Smooth muscle cell (in vitro differentiated cells): Measurements from ENCODE around the gene SMIM3. TPM values are rescaled to one million over a fixed set of nuclear protein-coding genes. Genes with fewer than 3 reads are reported as not detected.
A peak's percentile ranks its signal among the peaks of the same experiment; 100 is the strongest.

Experiments
- DNase-seq: peaks from one replicate; lab custom pipeline; 2025; ENCODE audit not compliant: unreplicated experiment; lab: John Stamatoyannopoulos, UW
- H2AFZ ChIP-seq: fragments of 200-600 bp; sonication (generic); 2 replicates; pipeline ENCODE4 v1.6.0; 2016; ENCODE audit warnings: antibody characterized with exemption, low read depth, mild to moderate bottlenecking
- H3F3A ChIP-seq: fragments of 200-600 bp; sonication (generic); 2 replicates; pipeline ENCODE4 v1.6.0; 2017; ENCODE audit warnings: antibody characterized with exemption, low read depth
- H3K27ac ChIP-seq: fragments of 200-600 bp; sonication (generic); 2 replicates; pipeline ENCODE4 v1.5.1; 2016; ENCODE audit warnings: low read depth, mild to moderate bottlenecking
- H3K27me3 ChIP-seq: fragments of 200-600 bp; sonication (generic); 2 replicates; pipeline ENCODE4 v1.6.1; 2016; ENCODE audit warnings: low read depth, mild to moderate bottlenecking
- H3K36me3 ChIP-seq: fragments of 200-600 bp; sonication (generic); 2 replicates; pipeline ENCODE4 v1.5.1; 2016; ENCODE audit warnings: low read depth
- H3K4me1 ChIP-seq: fragments of 200-600 bp; sonication (generic); 2 replicates; pipeline ENCODE4 v1.5.1; 2016; ENCODE audit warnings: low read depth
- H3K4me2 ChIP-seq: fragments of 200-600 bp; sonication (generic); 2 replicates; pipeline ENCODE4 v1.6.0; 2016; ENCODE audit warnings: mild to moderate bottlenecking
- H3K4me3 ChIP-seq: fragments of 200-600 bp; sonication (generic); 2 replicates; pipeline ENCODE4 v1.5.1; 2016; ENCODE audit warnings: mild to moderate bottlenecking
- H3K79me2 ChIP-seq: fragments of 200-600 bp; sonication (generic); 2 replicates; pipeline ENCODE4 v1.6.0; 2016; ENCODE audit warnings: low read depth, mild to moderate bottlenecking
- H3K9ac ChIP-seq: fragments of 200-600 bp; sonication (generic); 2 replicates; pipeline ENCODE4 v1.6.0; 2016; ENCODE audit warnings: low read depth
- H3K9me3 ChIP-seq: fragments of 200-600 bp; sonication (generic); replicated peaks from 2 replicates; pipeline ENCODE4 v1.5.1; 2016; ENCODE audit warnings: low read depth
- H4K20me1 ChIP-seq: fragments of 200-600 bp; sonication (generic); 2 replicates; pipeline ENCODE4 v1.6.0; 2016; ENCODE audit warnings: low read depth
- CTCF ChIP-seq: fragments of 200-600 bp; sonication (generic); IDR thresholded peaks from 2 replicates; pipeline ENCODE4 v1.5.1; 2017; ENCODE audit warnings: borderline replicate concordance, mild to moderate bottlenecking, antibody characterized with exemption; ENCODE audit not compliant: insufficient read depth, poor library complexity, severe bottlenecking
- WGBS: methylation state at CpG from one replicate; pipeline ENCODE4 v1.1.7; 2016; ENCODE audit warnings: low lambda C conversion rate; 5-methylcytosine and 5-hydroxymethylcytosine counted together
- polyA plus RNA-seq: library from polyadenylated mRNA; unstranded; fragments of >200 nt; fragmentation: Nextera tagmentation; extraction: Ambion mirVana; gene quantifications from 2 replicates; pipeline ENCODE4 v1.2.1, GENCODE V29; 2016
- total RNA-seq: library from RNA; depleted of rRNA; stranded (reverse); fragments of >200 nt; gene quantifications from 2 replicates; pipeline ENCODE4 v1.2.3, GENCODE V29; 2014

The SMIM3 gene
- total and polyA plus RNA-seq, 2 experiments from 2014 or later: 178 to 261 TPM

GRCh38 chr5:150780187-150780692 is 1.7 kb downstream of the SMIM3 start:
- peak overlapping the region; percentile 96 for H3K4me2 ChIP-seq
- no peaks in the 10 kb centered on the region for H3K27me3 ChIP-seq
- no peaks in the 10 kb centered on the region for H3K36me3 ChIP-seq
- peaks cover 57% of the 10 kb centered on the region for H3F3A ChIP-seq
- DNase-seq: no peak
- 18% methylated on average over 6 of the region's 6 CpGs for WGBS
- H4K20me1 ChIP-seq: peaks cover 6% of the 10 kb centered on the region
- peak overlapping the region; percentile 92 for H3K4me3 ChIP-seq
- no peak for TF ChIP-seq CTCF
- peak overlapping the region; percentile 94 for H3K9ac ChIP-seq
- peaks cover 40% of the 10 kb centered on the region for H3K4me1 ChIP-seq
- no peak overlapping the region for H2AFZ ChIP-seq
- H3K9me3 ChIP-seq: no peaks in the 10 kb centered on the region
- peaks cover 85% of the 10 kb centered on the region for H3K79me2 ChIP-seq
- peak overlapping the region; percentile 98 for H3K27ac ChIP-seq

- Histone ChIP-seq H3K4me2 (peak overlapping the region; percentile 96), H3F3A (peaks cover 60% of the 10 kb centered on the region), H3K36me3 (no peaks in the 10 kb centered on the region), H2AFZ (no peak overlapping the region), H4K20me1 (peaks cover 6% of the 10 kb centered on the region), H3K27me3 (no peaks in the 10 kb centered on the region), H3K79me2 (peaks cover 86% of the 10 kb centered on the region), H3K9me3 (no peaks in the 10 kb centered on the region), H3K4me1 (peaks cover 40% of the 10 kb centered on the region), H3K4me3 (peak overlapping the region; percentile 92), H3K9ac (peak overlapping the region; percentile 94), H3K27ac (peak overlapping the region; percentile 98)
- no peak for TF ChIP-seq CTCF
- no peak for DNase-seq
- WGBS: 23% methylated on average over 5 of the region's 5 CpGs
Observed at GRCh38 chr5:150780816-150781221, 2.3 kb downstream of the SMIM3 start.

GRCh38 chr5:150781706-150782614 is 3.4 kb downstream of the SMIM3 start:
- Histone ChIP-seq H2AFZ (no peak overlapping the region), H3F3A (peaks cover 67% of the 10 kb centered on the region), H3K9me3 (no peaks in the 10 kb centered on the region), H3K27me3 (no peaks in the 10 kb centered on the region), H3K4me1 (peaks cover 45% of the 10 kb centered on the region), H3K4me3 (peak overlapping the region; percentile 92), H3K36me3 (no peaks in the 10 kb centered on the region), H4K20me1 (peaks cover 6% of the 10 kb centered on the region), H3K79me2 (peaks cover 87% of the 10 kb centered on the region), H3K27ac (peak overlapping the region; percentile 98), H3K9ac (peak overlapping the region; percentile 79), H3K4me2 (peak overlapping the region; percentile 96)
- TF ChIP-seq CTCF: no peak
- WGBS: 21% methylated on average over 10 of the region's 10 CpGs
- DNase-seq: no peak
